Subcutaneous abdominal adipose tissue (tissue), 5 donors: ENCODE data around the gene TBL1X.

Experiments used
- H3K27ac ChIP-seq: one replicate; pipeline ENCODE4 v1.7.0; 2013; ENCODE audit warnings: low read depth, mild to moderate bottlenecking, inconsistent platforms, low read length, moderate library complexity
- H3K27me3 ChIP-seq, 5 donors: one replicate each; pipeline ENCODE4 v1.7.0; 2013; ENCODE audit warnings: low read length in 5 of 5, inconsistent platforms in 1 of 5; ENCODE audit not compliant: control insufficient read depth in 5 of 5, insufficient read depth in 4 of 5
- H3K36me3 ChIP-seq, 5 donors: one replicate each; pipeline ENCODE4 v1.7.0; 2013; ENCODE audit warnings: low read length in 5 of 5; ENCODE audit not compliant: control insufficient read depth in 5 of 5, insufficient read depth in 5 of 5
- H3K4me1 ChIP-seq, 5 donors: one replicate each; pipeline ENCODE4 v1.7.0; 2013; ENCODE audit warnings: low read length in 5 of 5, mild to moderate bottlenecking in 3 of 5, moderate library complexity in 1 of 5; ENCODE audit not compliant: control insufficient read depth in 5 of 5, insufficient read depth in 5 of 5
- H3K4me3 ChIP-seq, 5 donors: one replicate each; pipeline ENCODE4 v1.7.0; 2013; ENCODE audit warnings: low read length in 5 of 5, low read depth in 1 of 5
- H3K9ac ChIP-seq, 5 donors: one replicate each; pipeline ENCODE4 v1.7.0; 2013; ENCODE audit warnings: low read length in 5 of 5, mild to moderate bottlenecking in 4 of 5, moderate library complexity in 3 of 5
- H3K9me3 ChIP-seq, 5 donors: one replicate each; pipeline ENCODE4 v1.7.0; 2013; ENCODE audit warnings: low read length in 5 of 5; ENCODE audit not compliant: control insufficient read depth in 5 of 5
- donor health status: healthy.
- donor health status: healthy.
- donor health status: healthy.
- donor health status: healthy.
- donor health status: healthy.

TBL1X gene

GRCh38 chrX:9739130-9739529, 274.3 kb downstream of the TBL1X start:
- no peak overlapping the region for H3K4me3 ChIP-seq
- no peak overlapping the region for H3K9ac ChIP-seq
- peaks cover 4 to 29% (median 10%) of the 10 kb centered on the region in 5 donors for H3K27me3 ChIP-seq
- H3K9me3 ChIP-seq = peaks cover 0 to 4% (median 0%) of the 10 kb centered on the region in 5 donors
- no peak overlapping the region for H3K27ac ChIP-seq
- H3K36me3 ChIP-seq = no peaks in the 10 kb centered on the region
- peaks cover 0 to 1% (median 0%) of the 10 kb centered on the region in 5 donors for H3K4me1 ChIP-seq

- Histone ChIP-seq H3K27ac (no peak overlapping the region), H3K9me3 (peaks cover 0 to 5% (median 0%) of the 10 kb centered on the region in 5 donors), H3K9ac (no peak overlapping the region), H3K27me3 (peaks cover 0 to 7% (median 4%) of the 10 kb centered on the region in 5 donors), H3K4me1 (peaks cover 0 to 13% (median 0%) of the 10 kb centered on the region in 5 donors), H3K4me3 (no peak overlapping the region), H3K36me3 (no peaks in the 10 kb centered on the region)
These were observed 280.7 kb downstream of the TBL1X start for GRCh38 chrX:9745417-9746115.

GRCh38 chrX:9746148-9746888, 281.5 kb downstream of the TBL1X start:
- Histone ChIP-seq H3K9me3 (peaks cover 0 to 5% (median 0%) of the 10 kb centered on the region in 5 donors), H3K4me1 (peaks cover 0 to 13% (median 0%) of the 10 kb centered on the region in 5 donors), H3K4me3 (no peak overlapping the region), H3K36me3 (no peaks in the 10 kb centered on the region), H3K9ac (no peak overlapping the region), H3K27me3 (peaks cover 0 to 8% (median 6%) of the 10 kb centered on the region in 5 donors), H3K27ac (no peak overlapping the region)

GRCh38 chrX:9747644-9748043, 282.8 kb downstream of the TBL1X start:
- Histone ChIP-seq H3K4me1 (peaks cover 0 to 13% (median 0%) of the 10 kb centered on the region in 5 donors), H3K27me3 (peaks cover 0 to 13% (median 4%) of the 10 kb centered on the region in 5 donors), H3K9ac (no peak overlapping the region), H3K4me3 (no peak overlapping the region), H3K9me3 (peaks cover 0 to 5% (median 0%) of the 10 kb centered on the region in 5 donors), H3K27ac (no peak overlapping the region), H3K36me3 (no peaks in the 10 kb centered on the region)

GRCh38 chrX:9749146-9749692, 284.4 kb downstream of the TBL1X start:
- Histone ChIP-seq H3K27me3 (peaks cover 0 to 8% (median 4%) of the 10 kb centered on the region in 5 donors), H3K27ac (no peak overlapping the region), H3K4me1 (peaks cover 0 to 13% (median 0%) of the 10 kb centered on the region in 5 donors), H3K9me3 (peaks cover 0 to 5% (median 0%) of the 10 kb centered on the region in 5 donors), H3K9ac (no peak overlapping the region), H3K36me3 (no peaks in the 10 kb centered on the region), H3K4me3 (no peak overlapping the region)

- Histone ChIP-seq H3K9me3 (peaks cover 2 to 22% (median 14%) of the 10 kb centered on the region in 5 donors), H3K27me3 (peaks cover 0 to 5% (median 3%) of the 10 kb centered on the region in 5 donors), H3K4me3 (no peak overlapping the region), H3K27ac (no peak overlapping the region), H3K9ac (no peak overlapping the region), H3K4me1 (no peaks in the 10 kb centered on the region), H3K36me3 (no peaks in the 10 kb centered on the region)
These were observed 292.5 kb downstream of the TBL1X start for GRCh38 chrX:9757366-9757765.

- Histone ChIP-seq H3K9ac (no peak overlapping the region), H3K4me3 (no peak overlapping the region), H3K27me3 (peaks cover 0 to 9% (median 5%) of the 10 kb centered on the region in 5 donors), H3K36me3 (no peaks in the 10 kb centered on the region), H3K9me3 (peaks cover 2 to 22% (median 14%) of the 10 kb centered on the region in 5 donors), H3K27ac (no peak overlapping the region), H3K4me1 (no peaks in the 10 kb centered on the region)
These were observed 293.3 kb downstream of the TBL1X start for GRCh38 chrX:9758021-9758638.

- Histone ChIP-seq H3K36me3 (no peaks in the 10 kb centered on the region), H3K4me3 (no peak overlapping the region)
These were observed 294.5 kb downstream of the TBL1X start for GRCh38 chrX:9759337-9759736.

GRCh38 chrX:9765072-9765736, 300.3 kb downstream of the TBL1X start:
- H3K27me3 ChIP-seq = peaks cover 12 to 40% (median 12%) of the 10 kb centered on the region in 5 donors
- H3K9me3 ChIP-seq = no peaks in the 10 kb centered on the region
- H3K4me3 ChIP-seq = no peak overlapping the region
- peaks cover 0 to 5% (median 0%) of the 10 kb centered on the region in 5 donors for H3K4me1 ChIP-seq
- H3K27ac ChIP-seq = no peak overlapping the region
- H3K9ac ChIP-seq = no peak overlapping the region
- H3K36me3 ChIP-seq = no peaks in the 10 kb centered on the region

More at GRCh38 chrX:9759337-9759736, 294.5 kb downstream of the TBL1X start:
- peaks cover 3 to 21% (median 6%) of the 10 kb centered on the region in 5 donors for H3K27me3 ChIP-seq
- no peaks in the 10 kb centered on the region for H3K4me1 ChIP-seq
- no peak overlapping the region for H3K27ac ChIP-seq
- no peak overlapping the region for H3K9ac ChIP-seq
- peaks cover 2 to 22% (median 14%) of the 10 kb centered on the region in 5 donors for H3K9me3 ChIP-seq
